Hair follicular keratinocyte (primary cell): Measurements from ENCODE around the gene NRIP2. TPM values are rescaled to one million over a fixed set of nuclear protein-coding genes. Genes with fewer than 3 reads are reported as not detected.

ENCODE experiments used
- total RNA-seq: library from RNA; depleted of rRNA; stranded (reverse); fragments of >200 nt; gene quantifications from 2 replicates; pipeline ENCODE4 v1.2.3, GENCODE V29; 2015

NRIP2 gene
- not detected in 2 replicates for total RNA-seq

GRCh38 chr12:2834581-2835491 lies at the start of gene NRIP2:
Gene NRIP2 (minus strand): TSS chr12:2835035. CDS start chr12:2834983, 52 bp downstream.

GRCh38 chr12:2877047-2877952 lies 42.5 kb upstream of the NRIP2 start, which contains the start of the genes FOXM1 and RHNO1:
Gene FOXM1 (minus strand): TSS chr12:2877174. CDS start chr12:2874478, 2,696 bp downstream.
Gene RHNO1 (plus strand): TSS chr12:2877223. CDS start chr12:2885367, 8,144 bp downstream.

GRCh38 chr12:2857021-2857431 lies 22.2 kb upstream of the NRIP2 start, which contains the start of gene TEX52:
Gene TEX52 (minus strand): TSS chr12:2857039. CDS start chr12:2857026, 13 bp downstream.

GRCh38 chr12:2812290-2813213 lies 22.3 kb downstream of the NRIP2 start, which contains the start of gene ITFG2:
Gene ITFG2 (plus strand): TSS chr12:2812668. CDS start chr12:2812761, 93 bp downstream.

GRCh38 chr12:2794736-2795289 lies 40.0 kb downstream of the NRIP2 start, which contains the start of gene FKBP4:
Gene FKBP4 (plus strand): TSS chr12:2794970. CDS start chr12:2795140, 170 bp downstream.

Other genes with a start within 250 kb of the NRIP2 start
- 63.8 and 85.3 TPM in 2 replicates for gene FKBP4, start 40.1 kb downstream of the NRIP2 start, total RNA-seq
- gene ITFG2, start 22.4 kb downstream of the NRIP2 start, total RNA-seq: 11.3 and 14.1 TPM in 2 replicates
- gene TEX52, start 22.0 kb upstream of the NRIP2 start, total RNA-seq: not detected in 2 replicates
- gene FOXM1, start 42.1 kb upstream of the NRIP2 start, total RNA-seq: 12.4 and 46.7 TPM in 2 replicates
- 32.0 and 39.9 TPM in 2 replicates for gene RHNO1, start 42.2 kb upstream of the NRIP2 start, total RNA-seq
- 17.8 and 18.8 TPM in 2 replicates for gene TULP3, start 55.9 kb upstream of the NRIP2 start, total RNA-seq
- gene TEAD4, start 124.4 kb upstream of the NRIP2 start, total RNA-seq: 17.3 and 34.2 TPM in 2 replicates
- gene TSPAN9, start 242.3 kb upstream of the NRIP2 start, total RNA-seq: 12.5 and 13.0 TPM in 2 replicates